Stomach (tissue), 9 donors: ENCODE data around the gene CD300LF. TPM values are rescaled to one million over a fixed set of nuclear protein-coding genes. Genes with fewer than 3 reads are reported as not detected.

ENCODE experiments used
- DNase-seq, 2 donors: peaks; one replicate each; pipeline versions ENCODE4 v3.0.0 to v3.0.0-alpha.2; 2013 to 2019
- H3K27ac ChIP-seq, 5 donors: fragments of 200-600 bp in 4 of 5; sonication (generic) in 4 of 5; one replicate each; pipeline ENCODE4 v1.5.1; 2013 to 2019; ENCODE audit warnings: mild to moderate bottlenecking in 1 of 5, moderate library complexity in 1 of 5
- H3K27me3 ChIP-seq, 3 donors: fragments of 200-600 bp; sonication (generic); one replicate each; pipeline ENCODE4 v1.5.1; 2017 to 2019; ENCODE audit warnings: mixed run types in 1 of 3
- H3K36me3 ChIP-seq, 4 donors: fragments of 200-600 bp; sonication (generic); 1 replicate in 3 of 4; 2 replicates in 1 of 4; pipeline ENCODE4 v1.5.1; 2016 to 2019
- H3K4me1 ChIP-seq, 4 donors: fragments of 200-600 bp; sonication (generic); one replicate each; pipeline ENCODE4 v1.5.1; 2016 to 2019
- H3K4me3 ChIP-seq, 4 donors: fragments of 200-600 bp; sonication (generic) in 3 of 4; one replicate each; pipeline ENCODE4 v1.5.1; 2016 to 2019; ENCODE audit warnings: mild to moderate bottlenecking in 1 of 4
- H3K9me3 ChIP-seq, 4 donors: fragments of 200-600 bp; sonication (generic); one replicate each; pipeline ENCODE4 v1.5.1; 2016 to 2019
- EP300 ChIP-seq: sonication (generic); formaldehyde crosslinking; IDR thresholded peaks from one replicate; pipeline ENCODE4 v1.6.1; 2017; ENCODE audit warnings: antibody characterized with exemption
- POLR2A ChIP-seq, 4 donors: fragments of 450-650 bp; IDR thresholded peaks; one replicate each; pipeline ENCODE4 v1.6.1; 2016; ENCODE audit warnings: antibody characterized with exemption in 4 of 4, control low read depth in 2 of 4, mild to moderate bottlenecking in 1 of 4, moderate library complexity in 1 of 4
- POLR2AphosphoS5 ChIP-seq, 3 donors: sonication (generic); formaldehyde crosslinking; IDR thresholded peaks; one replicate each; pipeline ENCODE4 v1.6.1; 2016; ENCODE audit warnings: antibody characterized with exemption in 3 of 3
- WGBS, 5 donors: extraction: QIAGEN DNeasy Blood & Tissue Kit in 3 of 5; methylation state at CpG; one replicate each; pipeline versions ENCODE4 v1.1.5 to v1.1.7; 2013 to 2018; 5-methylcytosine and 5-hydroxymethylcytosine counted together
- intact Hi-C: fragments of 100-400 bp; cut with DNase I; formaldehyde crosslinking; loops from one replicate; pipeline ENCODE4 v1.15.1; 2023; ENCODE audit warnings: low total_unique reads
- polyA plus RNA-seq, 3 donors: library from polyadenylated mRNA; stranded (reverse); fragments of 200-250 nt; gene quantifications; one replicate each; pipeline ENCODE4 v1.2.3, GENCODE V29; 2013
- total RNA-seq, 5 donors: library from RNA; depleted of rRNA; stranded (reverse); fragments of >200 nt; gene quantifications; one replicate each; pipeline versions ENCODE4 v1.1.0 to v1.2.3, GENCODE V29; 2014 to 2016
- TF ChIP-seq, protein P1 (sequence below), 7 experiments: fragments of 450-650 bp in 4 of 7; fragments of 200-600 bp in 3 of 7; sonication (generic) in 3 of 7; IDR thresholded peaks; one replicate each; pipeline ENCODE4 v1.5.1; 2016 to 2019; ENCODE audit warnings: antibody characterized with exemption in 7 of 7, control low read depth in 2 of 7, mild to moderate bottlenecking in 1 of 7
- donor health status: healthy with polysubstance abuse.
- donor health status: Bipolar disorder and iron deficiency.
- donor health status: healthy.

Gene CD300LF
- total and polyA plus RNA-seq, 8 donors, result 0.75 to 3.9 (median 0.95) TPM; not detected in 5

GRCh38 chr17:74723891-74724290, 11.2 kb upstream of the CD300LF start:
- Histone ChIP-seq H3K27ac (no peak overlapping the region), H3K4me1 (no peaks in the 10 kb centered on the region), H3K9me3 (no peaks in the 10 kb centered on the region), H3K27me3 (peaks cover 0 to 18% (median 0%) of the 10 kb centered on the region in 3 donors), H3K4me3 (no peak overlapping the region), H3K36me3 (no peaks in the 10 kb centered on the region)
- 76 to 87% (median 80%) methylated on average over 5 of the region's 5 CpGs for WGBS, 5 donors
- TF ChIP-seq POLR2AphosphoS5 (IDR thresholded peaks at IDR 0.05) (no peak), POLR2A (IDR thresholded peaks at IDR 0.05) (no peak), EP300 (no peak)
- TF ChIP-seq, protein P1, sequence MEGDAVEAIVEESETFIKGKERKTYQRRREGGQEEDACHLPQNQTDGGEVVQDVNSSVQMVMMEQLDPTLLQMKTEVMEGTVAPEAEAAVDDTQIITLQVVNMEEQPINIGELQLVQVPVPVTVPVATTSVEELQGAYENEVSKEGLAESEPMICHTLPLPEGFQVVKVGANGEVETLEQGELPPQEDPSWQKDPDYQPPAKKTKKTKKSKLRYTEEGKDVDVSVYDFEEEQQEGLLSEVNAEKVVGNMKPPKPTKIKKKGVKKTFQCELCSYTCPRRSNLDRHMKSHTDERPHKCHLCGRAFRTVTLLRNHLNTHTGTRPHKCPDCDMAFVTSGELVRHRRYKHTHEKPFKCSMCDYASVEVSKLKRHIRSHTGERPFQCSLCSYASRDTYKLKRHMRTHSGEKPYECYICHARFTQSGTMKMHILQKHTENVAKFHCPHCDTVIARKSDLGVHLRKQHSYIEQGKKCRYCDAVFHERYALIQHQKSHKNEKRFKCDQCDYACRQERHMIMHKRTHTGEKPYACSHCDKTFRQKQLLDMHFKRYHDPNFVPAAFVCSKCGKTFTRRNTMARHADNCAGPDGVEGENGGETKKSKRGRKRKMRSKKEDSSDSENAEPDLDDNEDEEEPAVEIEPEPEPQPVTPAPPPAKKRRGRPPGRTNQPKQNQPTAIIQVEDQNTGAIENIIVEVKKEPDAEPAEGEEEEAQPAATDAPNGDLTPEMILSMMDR (IDR thresholded peaks at IDR 0.05), result no peak
- DNase-seq, result no peak
- intact Hi-C loops, result no loop called here

GRCh38 chr17:74722782-74723181, 10.1 kb upstream of the CD300LF start:
- no peak overlapping the region for H3K27ac ChIP-seq
- 68 to 83% (median 78%) methylated on average over 4 of the region's 4 CpGs for WGBS, 5 donors

GRCh38 chr17:74720506-74720905, 7.8 kb upstream of the CD300LF start:
- H3K27ac ChIP-seq, result no peak overlapping the region
- H3K4me1 ChIP-seq, result peaks cover 0 to 6% (median 4%) of the 10 kb centered on the region in 4 donors
- H3K9me3 ChIP-seq, result no peaks in the 10 kb centered on the region
- H3K36me3 ChIP-seq, result no peaks in the 10 kb centered on the region
- intact Hi-C loops, result no loop called here
- TF ChIP-seq, protein P1 (IDR thresholded peaks at IDR 0.05), result no peak
- no peak for TF ChIP-seq POLR2A (IDR thresholded peaks at IDR 0.05)
- TF ChIP-seq EP300, result no peak
- no peak for TF ChIP-seq POLR2AphosphoS5 (IDR thresholded peaks at IDR 0.05)
- DNase-seq, result no peak
- no peak overlapping the region for H3K4me3 ChIP-seq
- H3K27me3 ChIP-seq, result peaks cover 0 to 18% (median 0%) of the 10 kb centered on the region in 3 donors
- 87 to 97% (median 91%) methylated on average over 4 of the region's 4 CpGs for WGBS, 5 donors

More at GRCh38 chr17:74722782-74723181, 10.1 kb upstream of the CD300LF start:
- Histone ChIP-seq H3K9me3 (no peaks in the 10 kb centered on the region), H3K27me3 (peaks cover 0 to 18% (median 0%) of the 10 kb centered on the region in 3 donors), H3K4me3 (no peak overlapping the region), H3K36me3 (no peaks in the 10 kb centered on the region), H3K4me1 (no peaks in the 10 kb centered on the region)
- intact Hi-C loops, result no loop called here
- no peak for DNase-seq
- TF ChIP-seq, protein P1 (IDR thresholded peaks at IDR 0.05), result no peak
- no peak for TF ChIP-seq POLR2A (IDR thresholded peaks at IDR 0.05)
- TF ChIP-seq EP300, result no peak
- no peak for TF ChIP-seq POLR2AphosphoS5 (IDR thresholded peaks at IDR 0.05)

- peak; percentile 76 to 88 for DNase-seq
- H3K27me3 ChIP-seq, result peaks cover 0 to 23% (median 0%) of the 10 kb centered on the region in 3 donors
- H3K4me3 ChIP-seq, result no peak overlapping the region
- no peaks in the 10 kb centered on the region for H3K36me3 ChIP-seq
- no peak for TF ChIP-seq POLR2A (IDR thresholded peaks at IDR 0.05)
- TF ChIP-seq POLR2AphosphoS5 (IDR thresholded peaks at IDR 0.05), result peak in 2 of 3 donors; percentile 77 to 85
- peaks cover 5 to 19% (median 11%) of the 10 kb centered on the region in 4 donors for H3K4me1 ChIP-seq
- WGBS, 5 donors, result 18 to 47% (median 21%) methylated on average over 3 to 4 of the region's 4 CpGs
- no peaks in the 10 kb centered on the region for H3K9me3 ChIP-seq
- no peak overlapping the region for H3K27ac ChIP-seq
- intact Hi-C loops, result no loop called here
Measured at GRCh38 chr17:74715144-74715543, 2.4 kb upstream of the CD300LF start.

DNA sequence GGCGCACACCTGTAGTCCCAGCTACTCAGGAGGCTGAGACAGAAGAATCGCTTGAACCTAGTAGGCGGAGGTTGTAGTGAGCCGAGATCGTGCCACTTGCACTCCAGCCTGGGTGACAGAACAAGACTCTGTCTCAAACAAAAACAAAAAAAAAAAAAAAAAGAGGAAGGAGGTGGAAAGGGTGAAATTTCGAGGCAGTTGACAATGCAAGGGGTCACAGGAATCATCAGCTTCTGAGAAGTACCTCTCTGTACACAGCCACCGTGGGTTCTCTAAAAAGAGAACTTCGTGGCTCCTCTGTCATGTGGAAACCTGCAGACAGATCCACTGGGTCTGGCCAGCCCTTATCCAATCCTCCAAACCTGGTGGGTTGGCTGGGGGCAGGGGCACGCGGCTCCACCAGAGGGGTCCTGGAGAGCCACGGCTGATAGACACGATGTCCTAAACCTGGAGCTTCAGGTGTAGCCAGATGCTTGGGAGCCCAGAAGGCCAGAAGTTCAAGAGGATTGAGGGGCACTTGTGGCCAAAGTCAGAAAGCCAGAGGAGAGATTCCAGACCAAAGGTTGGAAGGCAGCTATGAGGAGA, 540 bp upstream of the CD300LF start:
- Histone ChIP-seq H3K36me3 (no peaks in the 10 kb centered on the region), H3K9me3 (no peaks in the 10 kb centered on the region), H3K4me3 (no peak overlapping the region), H3K27ac (peak overlapping the region in 2 of 5 donors; percentile 7 to 43), H3K27me3 (peaks cover 0 to 19% (median 0%) of the 10 kb centered on the region in 3 donors), H3K4me1 (peaks cover 5 to 19% (median 11%) of the 10 kb centered on the region in 4 donors)
- TF ChIP-seq POLR2AphosphoS5 (IDR thresholded peaks at IDR 0.05), result no peak
- TF ChIP-seq POLR2A (IDR thresholded peaks at IDR 0.05), result no peak
- TF ChIP-seq, protein P1 (IDR thresholded peaks at IDR 0.05), result no peak
- no peak for TF ChIP-seq EP300
- WGBS, 5 donors, result 81 to 89% (median 89%) methylated on average over 12 of the region's 12 CpGs
- intact Hi-C loops, result no loop called here
- no peak for DNase-seq
